Transverse colon (tissue), 4 donors: ENCODE data around the gene SLIT3. TPM values are rescaled to one million over a fixed set of nuclear protein-coding genes. Genes with fewer than 3 reads are reported as not detected.

ENCODE experiments used
- DNase-seq: peaks from one replicate; pipeline ENCODE4 v3.0.0-alpha.2; 2019
- H3K27ac ChIP-seq, 4 donors: fragments of 200-600 bp; sonication (generic); 2 replicates each; pipeline ENCODE4 v1.5.1; 2016 to 2018; ENCODE audit warnings: inconsistent platforms in 4 of 4
- H3K27me3 ChIP-seq: fragments of 200-600 bp; sonication (generic); 2 replicates; pipeline ENCODE4 v1.5.1; 2017; ENCODE audit warnings: inconsistent platforms
- H3K36me3 ChIP-seq, 4 donors: fragments of 200-600 bp; sonication (generic); 2 replicates each; pipeline ENCODE4 v1.5.1; 2017 to 2019; ENCODE audit warnings: inconsistent platforms in 4 of 4
- H3K4me1 ChIP-seq, 4 donors: fragments of 200-600 bp; sonication (generic); 2 replicates each; pipeline ENCODE4 v1.5.1; 2017 to 2020; ENCODE audit warnings: inconsistent platforms in 4 of 4
- H3K4me3 ChIP-seq, 4 donors: fragments of 200-600 bp; sonication (generic); 1 replicate in 1 of 4; 2 replicates in 3 of 4; pipeline versions ENCODE4 v1.5.1 to v1.6.1; 2017 to 2019; ENCODE audit warnings: inconsistent platforms in 4 of 4
- H3K9me3 ChIP-seq, 2 donors: fragments of 200-600 bp; sonication (generic); 2 replicates each; pipeline ENCODE4 v1.5.1; 2017 to 2019; ENCODE audit warnings: inconsistent platforms in 2 of 2
- EP300 ChIP-seq: sonication (generic); formaldehyde crosslinking; IDR thresholded peaks from one replicate; pipeline ENCODE4 v1.6.1; 2017; ENCODE audit warnings: antibody characterized with exemption, low read depth
- POLR2A ChIP-seq: fragments of 450-650 bp; IDR thresholded peaks from one replicate; pipeline ENCODE4 v1.6.1; 2016; ENCODE audit warnings: antibody characterized with exemption, mild to moderate bottlenecking, moderate library complexity
- POLR2AphosphoS5 ChIP-seq, 3 donors: sonication (generic); formaldehyde crosslinking; IDR thresholded peaks; one replicate each; pipeline ENCODE4 v1.6.1; 2016; ENCODE audit warnings: antibody characterized with exemption in 3 of 3
- WGBS, 2 donors: methylation state at CpG; one replicate each; pipeline ENCODE4 v1.1.5; 2018; ENCODE audit warnings: low coverage in 1 of 2; 5-methylcytosine and 5-hydroxymethylcytosine counted together
- in situ Hi-C, 4 donors: fragments of 200-750 bp; cut with MboI; loops; one replicate each; pipeline versions ENCODE4 v1.15.0 to v1.15.1; 2017; ENCODE audit warnings: low sequenced_read_pairs in 3 of 4, low pct_ligation_motif_present in 1 of 4, low pct_unique_long_range_greater_than_20kb in 1 of 4
- intact Hi-C: fragments of 100-400 bp; cut with DNase I; formaldehyde crosslinking; loops from one replicate; pipeline ENCODE4 v1.15.1; 2023; ENCODE audit warnings: low total_unique reads
- total RNA-seq, 4 donors: library from RNA; depleted of rRNA; stranded (reverse); fragments of >200 nt; gene quantifications; one replicate each; pipeline ENCODE4 v1.1.0, GENCODE V29; 2016
- TF ChIP-seq, protein P1 (sequence below), 5 experiments: fragments of 200-600 bp in 3 of 5; fragments of 450-650 bp in 2 of 5; sonication (generic) in 3 of 5; IDR thresholded peaks; 1 replicate in 2 of 5; 2 replicates in 3 of 5; pipeline ENCODE4 v1.5.1; 2016 to 2017; ENCODE audit warnings: antibody characterized with exemption in 5 of 5, inconsistent platforms in 3 of 5, mild to moderate bottlenecking in 2 of 5, moderate library complexity in 1 of 5

The SLIT3 gene
- total RNA-seq, 4 donors from 2014 or later, result 6.7 to 60.5 (median 9.6) TPM

- DNase-seq, result peak; percentile 71
- Histone ChIP-seq H3K9me3 (no peaks in the 10 kb centered on the region), H3K4me3 (no peak overlapping the region), H3K36me3 (no peaks in the 10 kb centered on the region), H3K27me3 (peaks cover 54% of the 10 kb centered on the region), H3K27ac (peak overlapping the region in 1 of 4 donors; percentile 79), H3K4me1 (peaks cover 0 to 15% (median 5%) of the 10 kb centered on the region in 4 donors)
- TF ChIP-seq, protein P1, sequence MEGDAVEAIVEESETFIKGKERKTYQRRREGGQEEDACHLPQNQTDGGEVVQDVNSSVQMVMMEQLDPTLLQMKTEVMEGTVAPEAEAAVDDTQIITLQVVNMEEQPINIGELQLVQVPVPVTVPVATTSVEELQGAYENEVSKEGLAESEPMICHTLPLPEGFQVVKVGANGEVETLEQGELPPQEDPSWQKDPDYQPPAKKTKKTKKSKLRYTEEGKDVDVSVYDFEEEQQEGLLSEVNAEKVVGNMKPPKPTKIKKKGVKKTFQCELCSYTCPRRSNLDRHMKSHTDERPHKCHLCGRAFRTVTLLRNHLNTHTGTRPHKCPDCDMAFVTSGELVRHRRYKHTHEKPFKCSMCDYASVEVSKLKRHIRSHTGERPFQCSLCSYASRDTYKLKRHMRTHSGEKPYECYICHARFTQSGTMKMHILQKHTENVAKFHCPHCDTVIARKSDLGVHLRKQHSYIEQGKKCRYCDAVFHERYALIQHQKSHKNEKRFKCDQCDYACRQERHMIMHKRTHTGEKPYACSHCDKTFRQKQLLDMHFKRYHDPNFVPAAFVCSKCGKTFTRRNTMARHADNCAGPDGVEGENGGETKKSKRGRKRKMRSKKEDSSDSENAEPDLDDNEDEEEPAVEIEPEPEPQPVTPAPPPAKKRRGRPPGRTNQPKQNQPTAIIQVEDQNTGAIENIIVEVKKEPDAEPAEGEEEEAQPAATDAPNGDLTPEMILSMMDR (IDR thresholded peaks at IDR 0.05), result peak; percentile 78 to 91 (median 87)
- TF ChIP-seq POLR2A, result no peak
- 3 to 21% methylated on average over 5 to 17 of the region's 17 CpGs for WGBS, 2 donors
- intact Hi-C loops (loop anchor here (2.0 to 10.0 kb wide), 3 partner anchors 158 to 628 kb away; no protein-coding TSS in a partner anchor), in situ Hi-C loops (loop anchor here in 3 of 4 donors (10.0 to 25.0 kb wide), 2 partner anchors 315 to 318 kb away; no protein-coding TSS in a partner anchor)
Observed at GRCh38 chr5:169302491-169303118, 1.7 kb upstream of the SLIT3 start.

DNA sequence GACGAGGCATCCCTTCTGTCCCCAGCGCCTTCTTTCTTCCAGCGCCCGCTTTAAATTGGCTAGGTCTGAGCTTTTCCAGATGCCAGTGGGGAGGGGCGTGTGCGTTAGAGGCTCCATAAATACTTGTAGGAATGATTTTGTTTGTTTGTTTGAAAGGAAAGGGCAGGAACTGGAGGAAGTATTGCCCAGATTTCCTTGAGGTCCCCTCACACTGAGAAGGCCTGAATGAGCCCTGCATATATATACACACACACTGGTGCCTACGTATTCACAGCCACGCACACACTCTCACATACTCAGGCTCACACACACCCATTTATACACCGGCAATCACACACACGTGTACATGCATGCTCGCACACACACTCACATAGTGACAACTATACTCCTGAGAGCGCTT, 1.0 kb upstream of the SLIT3 start:
- Histone ChIP-seq H3K4me1 (peaks cover 0 to 15% (median 5%) of the 10 kb centered on the region in 4 donors), H3K27ac (peak overlapping the region in 2 of 4 donors; percentile 76 to 79), H3K4me3 (no peak overlapping the region), H3K36me3 (no peaks in the 10 kb centered on the region), H3K27me3 (peaks cover 54% of the 10 kb centered on the region), H3K9me3 (no peaks in the 10 kb centered on the region)
- WGBS, 2 donors, result 36 to 37% methylated on average over 11 to 12 of the region's 12 CpGs
- no peak for DNase-seq
- intact Hi-C loops (loop anchor here (2.0 to 10.0 kb wide), 3 partner anchors 157 to 627 kb away; no protein-coding TSS in a partner anchor), in situ Hi-C loops (loop anchor here in 3 of 4 donors (10.0 to 25.0 kb wide), 2 partner anchors 315 to 317 kb away; no protein-coding TSS in a partner anchor)
- no peak for TF ChIP-seq EP300
- TF ChIP-seq POLR2AphosphoS5 (IDR thresholded peaks at IDR 0.05), result no peak
- TF ChIP-seq, protein P1 (IDR thresholded peaks at IDR 0.05), result no peak
- TF ChIP-seq POLR2A, result no peak

DNA sequence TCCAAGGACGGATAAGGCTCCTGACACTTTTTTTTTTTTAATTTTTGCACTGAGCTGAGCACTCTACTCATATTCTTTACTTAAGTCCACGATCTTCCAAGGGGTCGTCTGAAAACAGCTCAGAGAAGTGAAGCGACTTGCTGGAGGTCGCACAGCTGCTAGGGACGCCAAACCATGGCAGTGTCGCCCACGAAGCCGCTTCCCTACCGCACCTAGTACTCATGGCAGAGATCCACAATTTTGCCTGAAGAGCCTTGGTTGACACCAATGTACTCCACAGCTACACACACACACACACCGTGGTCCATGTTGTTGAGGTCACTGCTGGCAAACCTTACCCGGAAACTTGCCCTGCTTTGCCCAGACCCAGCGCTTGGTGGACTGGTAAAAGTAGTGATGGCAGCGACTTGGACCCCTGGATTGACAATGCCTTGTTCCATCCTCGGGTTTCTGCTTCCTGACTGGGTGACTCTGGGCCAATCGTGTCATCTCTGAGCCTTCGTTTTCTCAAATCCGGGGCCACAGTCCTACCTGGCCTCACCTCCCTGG, 521 bp upstream of the SLIT3 start:
- H3K36me3 ChIP-seq, result no peaks in the 10 kb centered on the region
- peaks cover 54% of the 10 kb centered on the region for H3K27me3 ChIP-seq
- in situ Hi-C loops (loop anchor here in 3 of 4 donors (10.0 to 25.0 kb wide), 2 partner anchors 314 to 317 kb away; no protein-coding TSS in a partner anchor), intact Hi-C loops (loop anchor here (10.0 kb wide), 2 partner anchors 157 to 627 kb away; no protein-coding TSS in a partner anchor)
- H3K4me1 ChIP-seq, result peaks cover 0 to 15% (median 5%) of the 10 kb centered on the region in 4 donors
- peak overlapping the region in 3 of 4 donors; percentile 31 to 52 (median 43) for H3K4me3 ChIP-seq
- WGBS, 2 donors, result 13 to 33% methylated on average over 4 to 16 of the region's 18 CpGs
- DNase-seq, result no peak
- H3K9me3 ChIP-seq, result no peaks in the 10 kb centered on the region
- peak overlapping the region in 3 of 4 donors; percentile 74 to 79 (median 76) for H3K27ac ChIP-seq
- TF ChIP-seq, protein P1 (IDR thresholded peaks at IDR 0.05), result no peak
- no peak for TF ChIP-seq POLR2AphosphoS5 (IDR thresholded peaks at IDR 0.05)
- no peak for TF ChIP-seq EP300
- TF ChIP-seq POLR2A, result no peak
